Glomerular visceral epithelial cell (primary cell): ENCODE data around the gene GREM2.

Experiments used
- DNase-seq: peaks from one replicate; pipeline ENCODE4 v3.0.0-alpha.2; 2016; ENCODE audit errors: extremely low spot score

The GREM2 gene

GRCh38 chr1:240610636-240611035 lies 1.3 kb downstream of the GREM2 start:
- no peak for DNase-seq

DNA sequence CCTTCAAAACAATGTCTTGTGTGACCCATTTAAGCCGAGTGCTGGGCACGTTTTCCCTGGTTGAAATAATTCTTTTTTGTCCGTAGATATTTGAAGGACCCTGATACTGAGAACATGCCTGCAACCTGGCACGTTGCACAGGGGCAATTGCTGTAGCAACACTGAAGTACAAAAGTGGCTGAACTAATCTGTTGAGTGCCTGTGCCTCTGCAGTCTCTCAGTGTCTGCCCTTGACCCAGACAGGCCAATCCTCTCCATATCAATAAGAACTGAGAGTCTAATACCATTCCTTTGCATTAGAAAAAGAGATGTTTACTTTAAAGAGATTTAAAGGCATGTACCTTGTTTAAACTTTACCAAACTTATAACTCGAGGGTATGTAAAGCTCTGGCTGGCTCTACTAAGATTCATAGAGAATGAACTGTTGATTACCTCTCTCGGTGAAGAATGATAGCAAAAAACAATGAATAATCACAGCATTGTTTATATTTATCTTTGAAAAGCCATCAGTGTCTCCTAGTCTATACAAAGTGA lies 2.4 kb downstream of the GREM2 start:
- DNase-seq: no peak

DNA sequence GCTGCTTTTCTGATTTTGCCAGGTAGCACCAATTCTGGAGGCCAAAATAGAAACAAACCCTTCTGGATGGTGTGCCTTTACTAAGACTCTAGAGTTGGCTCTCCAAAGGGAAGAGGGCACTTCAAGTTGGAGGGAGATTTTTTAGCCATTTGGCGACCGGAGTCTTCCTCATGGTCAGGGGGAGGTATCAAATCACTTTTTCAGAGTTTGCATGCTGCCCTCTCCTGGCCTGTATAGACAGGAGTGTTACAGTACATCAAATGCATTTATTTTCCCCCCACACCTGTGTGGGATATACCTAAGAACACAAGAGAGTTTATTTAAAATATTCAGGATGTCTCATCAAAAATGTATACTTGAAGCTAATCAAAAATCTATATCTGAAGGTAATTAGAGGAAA lies 3.2 kb downstream of the GREM2 start:
- peak; percentile 21 for DNase-seq

DNA sequence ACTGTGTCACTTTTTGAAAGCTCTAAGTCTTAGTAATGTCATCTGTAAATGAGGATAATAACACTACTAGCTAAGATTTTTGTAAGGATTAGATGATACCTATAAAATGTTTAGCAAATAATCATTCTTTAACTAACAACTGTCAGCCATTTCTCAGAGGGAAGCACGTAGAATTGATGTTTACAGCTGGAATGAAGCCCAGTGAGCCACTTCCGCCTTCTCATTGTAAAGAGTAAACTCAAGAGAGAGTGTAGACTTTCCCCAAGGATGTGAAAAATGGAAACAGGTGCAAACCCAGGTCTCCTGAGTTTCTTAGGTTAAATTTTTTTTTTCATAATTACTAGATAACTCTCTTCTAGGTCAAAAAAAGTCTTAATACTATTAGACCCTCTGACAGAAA lies 4.9 kb downstream of the GREM2 start:
- no peak for DNase-seq

GRCh38 chr1:240602189-240602588 lies 9.8 kb downstream of the GREM2 start:
- peak; percentile 11 for DNase-seq

DNA sequence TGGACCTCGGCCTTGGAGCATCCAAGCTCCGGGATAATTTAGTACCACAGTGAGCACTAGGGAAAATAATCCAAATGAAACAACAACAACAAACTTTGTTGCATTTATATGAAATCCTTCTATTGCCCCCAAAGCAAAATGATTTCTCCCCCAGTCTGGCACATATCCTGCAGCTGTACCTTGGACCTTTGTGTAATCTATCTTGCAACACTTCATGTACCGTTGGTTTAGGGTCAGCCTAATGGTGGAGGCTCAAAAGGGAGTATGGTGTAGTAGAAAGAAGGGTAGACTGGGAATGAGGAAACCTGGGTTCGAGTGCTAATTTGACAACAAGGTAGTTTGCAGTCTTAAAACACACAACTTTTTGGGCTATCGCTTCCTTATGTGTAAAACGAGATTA lies 12.1 kb downstream of the GREM2 start:
- no peak for DNase-seq

DNA sequence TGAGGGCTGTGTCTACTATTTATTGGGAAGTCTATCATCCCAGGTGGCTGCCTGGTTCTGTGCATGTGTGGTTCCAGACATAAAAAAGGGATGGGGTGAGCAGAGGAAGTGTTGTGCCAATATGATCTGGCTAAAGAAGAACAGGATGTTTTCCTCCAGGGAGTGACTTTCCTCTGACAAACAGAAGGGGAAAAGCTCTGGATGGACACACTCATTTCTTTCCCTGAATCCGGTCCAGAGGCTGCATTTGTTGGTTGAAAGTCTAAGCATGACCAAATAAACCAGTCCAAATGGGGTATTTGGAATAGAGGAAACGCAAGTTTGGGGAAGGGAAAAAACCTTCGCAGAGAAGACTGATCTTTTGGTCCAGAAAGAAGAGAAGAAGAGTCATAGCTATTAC lies 12.7 kb downstream of the GREM2 start:
- no peak for DNase-seq

DNA sequence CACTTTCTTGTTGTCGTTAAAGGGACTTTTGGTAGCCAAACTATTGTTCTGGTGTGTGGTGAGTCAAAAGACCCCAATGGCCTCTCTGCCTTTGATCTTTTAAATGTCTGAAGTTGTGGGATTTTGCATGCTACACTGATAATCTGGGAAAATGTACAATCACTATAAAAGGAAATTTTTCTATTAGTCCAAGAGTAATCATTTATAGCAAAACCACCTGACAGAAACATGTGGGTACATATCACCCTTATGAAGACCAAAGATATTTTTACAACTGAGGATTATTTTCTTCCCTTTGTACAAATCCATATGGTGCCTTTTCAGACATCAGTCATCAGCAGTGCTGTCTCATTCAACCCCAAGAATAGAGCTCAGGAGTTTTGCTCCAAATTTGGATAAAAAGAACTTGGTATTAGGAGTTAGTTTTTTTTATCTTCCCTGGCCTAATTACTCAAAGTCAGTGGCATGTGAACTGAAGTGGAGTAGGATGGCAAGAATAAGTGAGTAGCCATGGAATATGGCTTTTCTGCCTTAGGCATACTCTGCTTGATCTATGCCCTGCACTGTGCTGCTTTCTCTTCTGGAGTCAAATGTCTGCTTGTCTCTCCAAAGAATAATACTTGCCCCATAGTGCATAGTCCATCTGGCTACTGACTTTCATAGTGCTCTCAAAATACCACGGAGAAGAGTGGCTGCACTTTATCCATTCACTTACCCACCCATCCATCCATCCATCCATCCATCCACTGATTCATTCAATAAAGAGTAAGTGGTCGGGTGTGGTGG lies 13.5 kb downstream of the GREM2 start:
- DNase-seq: no peak

GRCh38 chr1:240597153-240597745 lies 14.7 kb downstream of the GREM2 start:
- DNase-seq: no peak

- no peak for DNase-seq
Observed at GRCh38 chr1:240595476-240595875, 16.5 kb downstream of the GREM2 start.

- DNase-seq: no peak
Observed at GRCh38 chr1:240591564-240591963, 20.4 kb downstream of the GREM2 start.

GRCh38 chr1:240591078-240591477 lies 20.9 kb downstream of the GREM2 start:
- DNase-seq: no peak

DNA sequence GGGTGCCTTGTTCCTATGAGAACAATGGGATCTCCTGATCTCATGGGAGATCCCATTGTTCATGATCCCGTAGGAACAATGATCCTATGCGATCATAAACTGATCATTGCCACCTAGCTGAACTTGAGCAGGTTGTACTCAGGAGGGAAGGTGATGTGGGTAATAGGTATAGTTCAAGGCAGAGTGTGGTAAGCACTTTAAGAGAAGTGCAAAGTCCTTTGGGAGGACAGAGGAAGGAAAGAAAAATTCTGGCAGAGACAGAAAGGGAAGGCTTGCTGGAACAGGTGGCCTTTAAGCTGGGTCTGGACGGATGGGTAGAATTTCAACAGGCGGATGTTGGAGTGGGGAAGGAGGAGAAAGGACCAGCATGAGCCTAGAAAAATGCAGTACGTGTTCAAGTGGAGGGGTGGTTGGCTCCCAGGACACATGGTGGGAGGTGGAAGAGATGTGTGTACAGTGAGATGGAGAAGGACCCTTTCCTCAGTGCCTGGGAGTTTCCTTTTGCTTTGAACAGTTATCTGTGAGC lies 22.3 kb downstream of the GREM2 start:
- no peak for DNase-seq

GRCh38 chr1:240586006-240586405 lies 25.9 kb downstream of the GREM2 start:
- DNase-seq: no peak

GRCh38 chr1:240582953-240583352 lies 29.0 kb downstream of the GREM2 start:
- peak; percentile 31 for DNase-seq

DNA sequence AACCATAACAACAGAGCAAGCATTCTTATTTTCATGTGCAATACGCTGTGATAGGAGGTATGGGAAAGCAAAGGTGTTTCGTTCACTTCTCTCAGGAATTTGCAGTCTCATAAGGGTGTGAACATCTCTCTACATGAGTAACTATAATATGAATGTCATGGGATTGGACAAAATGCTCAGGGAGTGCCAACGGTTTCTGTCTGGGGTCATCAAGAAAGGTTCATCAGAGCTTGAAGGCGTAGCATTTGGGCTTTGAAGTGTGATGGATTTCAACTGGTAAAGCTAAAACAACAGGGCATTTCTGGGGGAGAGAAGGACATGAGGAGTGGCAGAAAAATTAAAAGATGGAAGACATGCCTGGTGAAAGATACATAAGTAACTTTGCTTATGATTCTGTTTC lies 32.4 kb downstream of the GREM2 start:
- DNase-seq: no peak

DNA sequence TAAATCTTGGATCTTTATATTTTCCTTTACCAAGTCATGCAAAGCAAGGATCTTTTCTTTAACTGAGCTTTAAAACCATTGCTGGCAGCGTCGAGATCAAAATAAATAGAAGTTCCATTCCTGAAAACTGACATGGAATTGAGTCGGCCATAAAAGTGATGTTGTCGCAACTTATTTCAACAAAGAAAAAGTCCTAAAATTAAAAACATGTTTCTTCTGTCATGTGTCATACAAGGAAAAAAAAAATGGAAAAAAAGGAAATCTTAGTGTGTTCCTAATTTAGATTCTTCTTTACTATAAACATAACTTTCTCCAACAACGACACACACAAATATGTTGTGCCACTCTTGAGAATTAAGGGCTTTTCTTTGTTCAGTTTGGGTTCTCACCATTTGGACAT lies 34.9 kb downstream of the GREM2 start:
- no peak for DNase-seq

DNA sequence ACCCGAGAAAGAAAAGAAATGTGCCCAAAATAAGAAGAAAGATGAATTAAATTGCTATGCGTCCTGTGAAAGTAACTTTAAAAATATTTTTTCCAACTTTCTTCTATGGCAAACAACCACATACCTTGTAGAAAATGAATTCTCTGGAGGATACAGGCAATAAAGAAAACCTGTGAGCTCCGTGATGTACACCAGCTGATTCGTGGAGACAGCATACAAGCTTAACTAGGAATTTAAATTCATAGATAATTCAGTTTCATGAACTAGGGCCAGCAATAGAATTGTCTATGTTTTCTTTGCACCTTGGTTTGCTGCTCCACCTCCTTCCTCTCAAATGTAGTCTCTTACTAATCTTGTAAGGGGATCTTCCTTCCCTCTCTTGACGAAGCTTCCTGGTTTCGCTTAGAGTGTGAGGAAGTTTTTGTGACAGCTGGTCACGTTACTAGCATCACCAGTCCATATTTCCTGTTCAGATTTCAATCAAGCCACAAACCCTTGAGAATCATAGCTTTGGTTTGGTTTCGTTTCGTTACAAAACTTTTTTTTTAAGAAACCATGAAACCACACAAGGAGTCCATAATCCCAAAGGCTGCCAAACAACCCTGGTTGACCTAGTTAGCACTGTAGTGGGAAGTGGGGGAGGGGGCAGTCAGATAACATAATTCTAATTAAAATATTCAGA lies 35.8 kb downstream of the GREM2 start:
- DNase-seq: peak; percentile 24

- DNase-seq: no peak
Observed at GRCh38 chr1:240572328-240572727, 39.6 kb downstream of the GREM2 start.

- no peak for DNase-seq
Observed at GRCh38 chr1:240571782-240572181, 40.2 kb downstream of the GREM2 start.

GRCh38 chr1:240567066-240567465 lies 44.9 kb downstream of the GREM2 start:
- no peak for DNase-seq

GRCh38 chr1:240562779-240563178 lies 49.2 kb downstream of the GREM2 start:
- DNase-seq: no peak
